AG10803 (cell line): Measurements from ENCODE around the gene IL16.

ENCODE experiments used
- DNase-seq: peaks from one replicate; pipeline ENCODE4 v3.0.0; 2010; ENCODE audit warnings: low read depth
- H3K4me3 ChIP-seq: 2 replicates; pipeline ENCODE4 v1.5.1; 2011; ENCODE audit warnings: mild to moderate bottlenecking, low read length, control low read depth
- CTCF ChIP-seq: conservative IDR thresholded peaks from 2 replicates; pipeline ENCODE4 v1.5.1; 2011; ENCODE audit warnings: mild to moderate bottlenecking, low read length, control low read depth, inconsistent platforms

IL16 gene

GRCh38 chr15:81302701-81303109 is 106.0 kb downstream of the IL16 start:
- H3K4me3 ChIP-seq = no peak overlapping the region
- DNase-seq = no peak
- TF ChIP-seq CTCF = no peak

- H3K4me3 ChIP-seq = no peak overlapping the region
- no peak for TF ChIP-seq CTCF
- no peak for DNase-seq
Measured at GRCh38 chr15:81303244-81304225, 106.9 kb downstream of the IL16 start.

GRCh38 chr15:81304226-81304625 is 107.5 kb downstream of the IL16 start:
- peak; percentile 69 for DNase-seq
- no peak for TF ChIP-seq CTCF
- H3K4me3 ChIP-seq = no peak overlapping the region

GRCh38 chr15:81308260-81308659 is 111.6 kb downstream of the IL16 start:
- H3K4me3 ChIP-seq = no peak overlapping the region
- no peak for DNase-seq
- no peak for TF ChIP-seq CTCF

- no peak overlapping the region for H3K4me3 ChIP-seq
- no peak for DNase-seq
- no peak for TF ChIP-seq CTCF
Measured at GRCh38 chr15:81309647-81310450, 113.2 kb downstream of the IL16 start.

GRCh38 chr15:81310480-81310879 is 113.8 kb downstream of the IL16 start:
- H3K4me3 ChIP-seq = no peak overlapping the region
- no peak for DNase-seq
- TF ChIP-seq CTCF = no peak
